DOHH2 (cell line): ENCODE measurements around the gene FIBCD1.

ENCODE experiments used
- H3F3A ChIP-seq: fragments of 200-600 bp; sonication (generic), shearing (Covaris generic); 2 replicates; pipeline ENCODE4 v1.6.0; 2016; ENCODE audit warnings: antibody characterized with exemption, mild to moderate bottlenecking; ENCODE audit not compliant: control insufficient read depth, insufficient read depth
- H3K27ac ChIP-seq: fragments of 200-600 bp; sonication (generic); 2 replicates; pipeline ENCODE4 v1.5.1; 2014; ENCODE audit warnings: low read depth, mild to moderate bottlenecking, low read length, moderate library complexity
- H3K27me3 ChIP-seq: fragments of 200-600 bp; sonication (generic); 2 replicates; pipeline ENCODE4 v1.6.1; 2014; ENCODE audit warnings: mild to moderate bottlenecking, low read length, mixed read lengths; ENCODE audit not compliant: control insufficient read depth
- H3K36me3 ChIP-seq: fragments of 200-600 bp; sonication (generic); 2 replicates; pipeline ENCODE4 v1.6.1; 2014; ENCODE audit warnings: mild to moderate bottlenecking, low read length, moderate library complexity, mixed read lengths; ENCODE audit not compliant: control insufficient read depth
- H3K4me1 ChIP-seq: fragments of 200-600 bp; sonication (generic); 2 replicates; pipeline ENCODE4 v1.6.1; 2014; ENCODE audit warnings: mild to moderate bottlenecking, low read length, mixed read lengths; ENCODE audit not compliant: control insufficient read depth
- H3K4me2 ChIP-seq: fragments of 200-600 bp; sonication (generic); 2 replicates; pipeline ENCODE4 v1.6.0; 2014; ENCODE audit warnings: mild to moderate bottlenecking, low read length, moderate library complexity
- H3K4me3 ChIP-seq: fragments of 200-600 bp; sonication (generic); 2 replicates; pipeline ENCODE4 v1.5.1; 2014; ENCODE audit warnings: mild to moderate bottlenecking, low read length, mixed read lengths
- H3K79me2 ChIP-seq: fragments of 200-600 bp; sonication (generic); 2 replicates; pipeline ENCODE4 v1.6.1; 2014; ENCODE audit warnings: mild to moderate bottlenecking, low read length, mixed read lengths; ENCODE audit not compliant: control insufficient read depth
- H3K9me2 ChIP-seq: fragments of 200-600 bp; sonication (generic); replicated peaks from 2 replicates; pipeline ENCODE4 v1.6.1; 2014; ENCODE audit warnings: mild to moderate bottlenecking, low read length, mixed read lengths; ENCODE audit not compliant: control insufficient read depth
- H3K9me3 ChIP-seq: fragments of 200-600 bp; sonication (generic); 2 replicates; pipeline ENCODE4 v1.6.1; 2014; ENCODE audit warnings: antibody characterized with exemption, low read length, mixed read lengths; ENCODE audit not compliant: control insufficient read depth, insufficient read depth
- H4K20me1 ChIP-seq: fragments of 200-600 bp; sonication (generic); 2 replicates; pipeline ENCODE4 v1.6.0; 2014; ENCODE audit warnings: low read depth, mild to moderate bottlenecking, antibody characterized with exemption, low read length, moderate library complexity; ENCODE audit not compliant: control insufficient read depth, insufficient read depth
- EZH2phosphoT487 ChIP-seq: fragments of 200-600 bp; sonication (generic); IDR thresholded peaks from 2 replicates; pipeline ENCODE4 v1.6.1; 2017; ENCODE audit warnings: borderline replicate concordance, mild to moderate bottlenecking, antibody characterized with exemption, low read length, moderate library complexity, mixed read lengths
- TF ChIP-seq, protein P1 (sequence below): fragments of 200-600 bp; sonication (generic); IDR thresholded peaks from one replicate; pipeline ENCODE4 v1.5.1; 2014; ENCODE audit warnings: antibody characterized with exemption, mild to moderate bottlenecking, low read depth, low read length; ENCODE audit not compliant: poor library complexity, severe bottlenecking

Gene FIBCD1

DNA sequence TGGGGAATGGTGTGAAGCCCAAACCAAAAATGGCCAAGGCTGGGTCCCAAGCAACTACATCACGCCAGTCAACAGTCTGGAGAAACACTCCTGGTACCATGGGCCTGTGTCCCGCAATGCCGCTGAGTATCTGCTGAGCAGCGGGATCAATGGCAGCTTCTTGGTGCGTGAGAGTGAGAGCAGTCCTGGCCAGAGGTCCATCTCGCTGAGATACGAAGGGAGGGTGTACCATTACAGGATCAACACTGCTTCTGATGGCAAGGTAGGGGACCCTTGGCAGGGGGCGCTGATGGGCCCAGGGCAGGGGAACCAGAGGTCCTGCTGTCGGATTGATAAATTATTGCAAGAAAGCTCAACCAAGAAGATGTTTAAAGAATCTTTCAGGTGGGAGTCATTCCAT, 84.2 kb downstream of the FIBCD1 start:
- Histone ChIP-seq H4K20me1 (0 out of 2 replicates have a peak, but pooled peaks cover 3% of the 10 kb centered on the region), H3K4me3 (no peak overlapping the region), H3K9me2 (no peaks in the 10 kb centered on the region), H3F3A (no peaks in the 10 kb centered on the region), H3K4me2 (no peak overlapping the region), H3K9me3 (no peaks in the 10 kb centered on the region), H3K79me2 (peaks cover 16% of the 10 kb centered on the region), H3K27me3 (no peaks in the 10 kb centered on the region), H3K4me1 (no peaks in the 10 kb centered on the region), H3K36me3 (peaks cover 24% of the 10 kb centered on the region), H3K27ac (no peak overlapping the region)
- TF ChIP-seq EZH2phosphoT487: no peak
- TF ChIP-seq, protein P1, sequence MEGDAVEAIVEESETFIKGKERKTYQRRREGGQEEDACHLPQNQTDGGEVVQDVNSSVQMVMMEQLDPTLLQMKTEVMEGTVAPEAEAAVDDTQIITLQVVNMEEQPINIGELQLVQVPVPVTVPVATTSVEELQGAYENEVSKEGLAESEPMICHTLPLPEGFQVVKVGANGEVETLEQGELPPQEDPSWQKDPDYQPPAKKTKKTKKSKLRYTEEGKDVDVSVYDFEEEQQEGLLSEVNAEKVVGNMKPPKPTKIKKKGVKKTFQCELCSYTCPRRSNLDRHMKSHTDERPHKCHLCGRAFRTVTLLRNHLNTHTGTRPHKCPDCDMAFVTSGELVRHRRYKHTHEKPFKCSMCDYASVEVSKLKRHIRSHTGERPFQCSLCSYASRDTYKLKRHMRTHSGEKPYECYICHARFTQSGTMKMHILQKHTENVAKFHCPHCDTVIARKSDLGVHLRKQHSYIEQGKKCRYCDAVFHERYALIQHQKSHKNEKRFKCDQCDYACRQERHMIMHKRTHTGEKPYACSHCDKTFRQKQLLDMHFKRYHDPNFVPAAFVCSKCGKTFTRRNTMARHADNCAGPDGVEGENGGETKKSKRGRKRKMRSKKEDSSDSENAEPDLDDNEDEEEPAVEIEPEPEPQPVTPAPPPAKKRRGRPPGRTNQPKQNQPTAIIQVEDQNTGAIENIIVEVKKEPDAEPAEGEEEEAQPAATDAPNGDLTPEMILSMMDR: no peak

DNA sequence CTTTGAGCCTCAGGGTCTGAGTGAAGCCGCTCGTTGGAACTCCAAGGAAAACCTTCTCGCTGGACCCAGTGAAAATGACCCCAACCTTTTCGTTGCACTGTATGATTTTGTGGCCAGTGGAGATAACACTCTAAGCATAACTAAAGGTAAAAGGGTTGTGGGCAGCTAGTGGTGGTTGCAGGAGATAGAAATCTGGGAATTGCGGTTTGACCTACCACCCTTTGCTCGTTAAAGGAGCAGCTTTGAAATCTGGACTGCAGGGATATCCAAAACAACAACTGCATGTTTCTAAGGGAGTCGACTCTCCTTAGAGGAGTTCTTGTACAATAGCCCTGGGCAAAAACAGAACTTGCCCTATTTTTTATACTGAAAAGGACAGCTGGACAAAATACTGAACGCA, 85.0 kb downstream of the FIBCD1 start:
- no peak for TF ChIP-seq EZH2phosphoT487
- TF ChIP-seq, protein P1: no peak
- no peaks in the 10 kb centered on the region for H3K4me1 ChIP-seq
- H3K27ac ChIP-seq: no peak overlapping the region
- H3K9me2 ChIP-seq: no peaks in the 10 kb centered on the region
- no peak overlapping the region for H3K4me2 ChIP-seq
- no peaks in the 10 kb centered on the region for H3K27me3 ChIP-seq
- peaks cover 24% of the 10 kb centered on the region for H3K36me3 ChIP-seq
- H3K4me3 ChIP-seq: no peak overlapping the region
- H4K20me1 ChIP-seq: 0 out of 2 replicates have a peak, but pooled peaks cover 3% of the 10 kb centered on the region
- H3F3A ChIP-seq: no peaks in the 10 kb centered on the region
- H3K9me3 ChIP-seq: no peaks in the 10 kb centered on the region
- H3K79me2 ChIP-seq: peaks cover 24% of the 10 kb centered on the region

DNA sequence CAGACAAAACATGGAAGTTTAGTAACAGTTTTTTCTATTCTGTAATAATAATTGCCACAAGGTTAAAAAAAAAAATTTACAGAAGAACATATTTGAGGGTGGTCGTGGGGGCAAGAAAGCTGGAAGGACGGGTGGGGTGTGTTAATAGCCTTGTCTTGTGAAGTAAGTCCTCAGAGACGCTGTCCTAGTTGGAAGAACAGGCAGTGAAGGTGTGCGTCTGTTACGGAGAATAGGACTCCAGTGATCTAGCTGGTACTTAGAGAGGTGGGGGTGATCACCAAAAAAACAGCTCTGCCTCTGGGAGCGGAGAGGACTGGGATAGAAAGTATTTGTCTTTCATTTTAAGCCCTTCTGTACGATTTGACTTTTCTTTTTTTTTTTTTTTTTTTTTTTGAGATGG, 86.2 kb downstream of the FIBCD1 start:
- Histone ChIP-seq H3K27me3 (no peaks in the 10 kb centered on the region), H3K9me2 (no peaks in the 10 kb centered on the region), H3K4me1 (no peaks in the 10 kb centered on the region), H3K4me2 (no peak overlapping the region), H3K4me3 (no peak overlapping the region), H3K79me2 (peaks cover 35% of the 10 kb centered on the region), H3K27ac (no peak overlapping the region), H3K9me3 (no peaks in the 10 kb centered on the region), H3K36me3 (peaks cover 23% of the 10 kb centered on the region), H3F3A (no peaks in the 10 kb centered on the region), H4K20me1 (0 out of 2 replicates have a peak, but pooled peaks cover 3% of the 10 kb centered on the region)
- TF ChIP-seq, protein P1: no peak
- no peak for TF ChIP-seq EZH2phosphoT487
